ENCODE results near the gene JMJD4. TPM values are rescaled to one million over a fixed set of nuclear protein-coding genes. Genes with fewer than 3 reads are reported as not detected.

Gene JMJD4
- total and polyA plus RNA-seq, 9 of the 15 experiments (the other 6 are each of a cell fraction or from before 2014, with no cell fraction given), result 1.4 to 42.6 (median 29.2) TPM

- TF ChIP-seq CHD7 (IDR thresholded peaks at IDR 0.05; ENCODE audit: low read depth, low read length) (no peak), ERF (CRISPR knock-in tag; IDR thresholded peaks at IDR 0.05) (no peak), BRD4 (IDR thresholded peaks at IDR 0.05) (no peak), E2F1 (CRISPR knock-in tag; IDR thresholded peaks at IDR 0.05) (no peak), ZNF239 (CRISPR knock-in tag; IDR thresholded peaks at IDR 0.05) (no peak), ZNF324 (CRISPR knock-in tag; IDR thresholded peaks at IDR 0.05) (no peak), RFX5 (IDR thresholded peaks at IDR 0.05; ENCODE audit: low read depth, low read length) (no peak), ZBTB1 (CRISPR knock-in tag; IDR thresholded peaks at IDR 0.05; ENCODE audit: borderline replicate concordance, low read depth) (no peak), NFIC (IDR thresholded peaks at IDR 0.05) (no peak), ZNF212 (CRISPR knock-in tag; IDR thresholded peaks at IDR 0.05) (no peak)
Observed at GRCh38 chr1:227779021-227779441, 43.9 kb upstream of the JMJD4 start (continued).
